SJCRH30 (cell line): ENCODE data around the gene BICD1. TPM values are rescaled to one million over a fixed set of nuclear protein-coding genes. Genes with fewer than 3 reads are reported as not detected.

ENCODE experiments used
- total RNA-seq: library from RNA; depleted of rRNA; stranded (reverse); fragments of >200 nt; shearing (Covaris generic); gene quantifications from 2 replicates; pipeline ENCODE4 v1.2.3, GENCODE V29; 2014; rRNA removed

The BICD1 gene
- total RNA-seq, 1 experiment from 2014 or later = 10.8 TPM

Other genes with a start within 250 kb of the BICD1 start
- gene RESF1, start 147.4 kb upstream of the BICD1 start, total RNA-seq = 30.6 and 38.3 TPM in 2 replicates